H1 (cell line): ENCODE data around the gene HES4. TPM values are rescaled to one million over a fixed set of nuclear protein-coding genes. Genes with fewer than 3 reads are reported as not detected.

Experiments
- CTCF ChIA-PET: fragments of 300-600 bp; sonication (Branson Sonifier 250); formaldehyde crosslinking; loops from one replicate; lab custom pipeline; 2021; ENCODE audit not compliant: partially characterized antibody; lab: Charles Lee
- POLR2A ChIA-PET: fragments of 300-600 bp; sonication (Branson Sonifier 250); formaldehyde crosslinking; loops from one replicate; lab custom pipeline; 2021; ENCODE audit warnings: inconsistent platforms; ENCODE audit not compliant: partially characterized antibody; lab: Charles Lee
- DNase-seq, 2 experiments: peaks; one replicate each; pipeline versions ENCODE4 v3.0.0 to v3.0.0-alpha.2; 2010 to 2022; ENCODE audit warnings: low spot score in 2 of 2, low read depth in 1 of 2, mixed read lengths in 1 of 2
- FAIRE-seq: peaks from 2 replicates; lab custom pipeline; 2011; peaks lifted over from hg19 to GRCh38; lab: Jason Lieb, UNC
- H2AFZ ChIP-seq: 2 replicates; pipeline ENCODE4 v1.8.1; 2012; ENCODE audit warnings: low read length, inconsistent platforms
- H2AK5ac ChIP-seq: 2 replicates; pipeline ENCODE4 v1.6.1; 2013; ENCODE audit warnings: low read depth, low read length
- H2BK120ac ChIP-seq: replicated peaks from 2 replicates; pipeline ENCODE3; 2013; ENCODE audit warnings: low read depth, low read length, inconsistent platforms
- H2BK12ac ChIP-seq: 2 replicates; pipeline ENCODE4 v1.6.1; 2013; ENCODE audit warnings: low read depth, low read length
- H2BK15ac ChIP-seq: 2 replicates; pipeline ENCODE4 v1.6.1; 2013; ENCODE audit warnings: low read length
- H2BK20ac ChIP-seq: 2 replicates; pipeline ENCODE4 v1.6.1; 2013; ENCODE audit warnings: low read length
- H2BK5ac ChIP-seq: 2 replicates; pipeline ENCODE4 v1.6.1; 2013; ENCODE audit warnings: low read depth, low read length
- H3K14ac ChIP-seq: 2 replicates; pipeline ENCODE4 v1.6.1; 2013; ENCODE audit warnings: inconsistent platforms; ENCODE audit not compliant: insufficient read length
- H3K18ac ChIP-seq: 2 replicates; pipeline ENCODE4 v1.6.1; 2013; ENCODE audit warnings: low read length; ENCODE audit errors: extremely low read depth
- H3K23ac ChIP-seq: 2 replicates; pipeline ENCODE4 v1.6.1; 2013; ENCODE audit warnings: inconsistent platforms; ENCODE audit not compliant: insufficient read length
- H3K23me2 ChIP-seq: 2 replicates; pipeline ENCODE4 v1.6.1; 2013; ENCODE audit warnings: low read depth, low read length
- H3K27ac ChIP-seq: 2 replicates; pipeline ENCODE4 v1.6.1; 2011; ENCODE audit warnings: low read depth, low read length, inconsistent platforms
- H3K27me3 ChIP-seq, 4 experiments: replicated peaks in 1 of 4; 1 replicate in 1 of 4; 2 replicates in 3 of 4; pipeline versions ENCODE4 v1.6.1 to v1.8.1; 2011 to 2013; ENCODE audit warnings: low read length in 3 of 4, mild to moderate bottlenecking in 3 of 4, inconsistent platforms in 2 of 4, mixed read lengths in 2 of 4, moderate library complexity in 1 of 4; ENCODE audit not compliant: control insufficient read depth in 3 of 4, insufficient read depth in 3 of 4; ENCODE audit errors: extremely low read depth in 1 of 4
- H3K36me3 ChIP-seq, 4 experiments: 2 replicates each; pipeline versions ENCODE4 v1.6.1 to v1.8.1; 2011 to 2013; ENCODE audit warnings: mild to moderate bottlenecking in 4 of 4, low read length in 3 of 4, moderate library complexity in 2 of 4, control low read depth in 1 of 4, inconsistent platforms in 1 of 4; ENCODE audit not compliant: insufficient read depth in 4 of 4, control insufficient read depth in 2 of 4
- H3K4ac ChIP-seq: replicated peaks from 2 replicates; pipeline ENCODE3; 2013; ENCODE audit warnings: low read length, low read depth, mixed read lengths, inconsistent platforms; ENCODE audit not compliant: insufficient read length
- H3K4me1 ChIP-seq, 4 experiments: replicated peaks in 1 of 4; 1 replicate in 1 of 4; 2 replicates in 3 of 4; pipeline versions ENCODE4 v1.6.1 to v1.8.1; 2011 to 2013; ENCODE audit warnings: low read length in 3 of 4, inconsistent platforms in 2 of 4, mixed read lengths in 1 of 4; ENCODE audit not compliant: insufficient read depth in 4 of 4, control insufficient read depth in 3 of 4
- H3K4me2 ChIP-seq, 2 experiments: 2 replicates each; pipeline versions ENCODE4 v1.6.1 to v1.8.1; 2011 to 2013; ENCODE audit warnings: low read depth in 2 of 2, low read length in 2 of 2, control low read depth in 1 of 2, inconsistent platforms in 1 of 2, mild to moderate bottlenecking in 1 of 2; ENCODE audit not compliant: insufficient read depth in 1 of 2
- H3K4me3 ChIP-seq, 4 experiments: fragments of 200-600, 300-600 bp in 1 of 4; sonication (generic), shearing (Covaris generic), sonication (Bioruptor Twin) in 1 of 4; 2 replicates each; pipeline versions ENCODE4 v1.5.1 to v1.8.1; 2011 to 2016; ENCODE audit warnings: low read length in 4 of 4, low read depth in 3 of 4, control low read depth in 2 of 4, inconsistent platforms in 2 of 4, mild to moderate bottlenecking in 2 of 4, mixed read lengths in 1 of 4, moderate library complexity in 1 of 4; ENCODE audit not compliant: insufficient read depth in 2 of 4; ENCODE audit errors: extremely low read depth in 1 of 4
- H3K56ac ChIP-seq: replicated peaks from 2 replicates; pipeline ENCODE3; 2013; ENCODE audit warnings: low read depth, mild to moderate bottlenecking, mixed read lengths, low read length, inconsistent platforms; ENCODE audit not compliant: insufficient read length
- H3K79me1 ChIP-seq: 2 replicates; pipeline ENCODE4 v1.6.1; 2013; ENCODE audit warnings: low read depth, low read length, control low read depth
- H3K79me2 ChIP-seq, 2 experiments: 2 replicates each; pipeline versions ENCODE4 v1.6.1 to v1.8.1; 2012 to 2013; ENCODE audit warnings: low read length in 2 of 2, mild to moderate bottlenecking in 2 of 2, inconsistent platforms in 1 of 2; ENCODE audit not compliant: insufficient read depth in 2 of 2, control insufficient read depth in 1 of 2
- H3K9ac ChIP-seq, 4 experiments: replicated peaks in 1 of 4; 1 replicate in 1 of 4; 2 replicates in 3 of 4; pipeline versions ENCODE4 v1.6.1 to v1.8.1; 2011 to 2013; ENCODE audit warnings: low read depth in 3 of 4, low read length in 3 of 4, control low read depth in 2 of 4, mild to moderate bottlenecking in 2 of 4, moderate library complexity in 2 of 4, inconsistent platforms in 1 of 4; ENCODE audit errors: extremely low read depth in 1 of 4
- H3K9me3 ChIP-seq, 2 experiments: 2 replicates each; pipeline versions ENCODE4 v1.6.1 to v1.8.1; 2012 to 2013; ENCODE audit warnings: mild to moderate bottlenecking in 2 of 2, moderate library complexity in 2 of 2, control low read depth in 1 of 2, inconsistent platforms in 1 of 2, low read depth in 1 of 2, low read length in 1 of 2, mixed read lengths in 1 of 2; ENCODE audit not compliant: insufficient read depth in 2 of 2
- H4K20me1 ChIP-seq, 2 experiments: replicated peaks in 1 of 2; 2 replicates each; pipeline versions ENCODE3 to v1.8.1; 2011 to 2013; ENCODE audit warnings: inconsistent platforms in 2 of 2, low read length in 2 of 2, mild to moderate bottlenecking in 1 of 2; ENCODE audit not compliant: insufficient read depth in 2 of 2, control insufficient read depth in 1 of 2
- H4K5ac ChIP-seq: 2 replicates; pipeline ENCODE4 v1.6.1; 2013; ENCODE audit warnings: low read length, low read depth, mixed read lengths, inconsistent platforms; ENCODE audit not compliant: insufficient read length
- H4K8ac ChIP-seq: 2 replicates; pipeline ENCODE4 v1.8.0; 2013; ENCODE audit warnings: mild to moderate bottlenecking, moderate library complexity, low read length, inconsistent platforms; ENCODE audit not compliant: insufficient read depth; ENCODE audit errors: extremely low read depth
- H4K91ac ChIP-seq: replicated peaks from 2 replicates; pipeline ENCODE3; 2013; ENCODE audit warnings: low read length, mixed read lengths, inconsistent platforms; ENCODE audit not compliant: insufficient read length
- BACH1 ChIP-seq: IDR thresholded peaks from 2 replicates; pipeline ENCODE4 v1.6.1; 2012; ENCODE audit warnings: low read length, improper control_type of control experiment
- CEBPB ChIP-seq: IDR thresholded peaks from 2 replicates; pipeline ENCODE4 v1.6.1; 2012; ENCODE audit warnings: low read depth, low read length
- EZH2 ChIP-seq: fragments of 200-600 bp; sonication (generic); IDR thresholded peaks from 2 replicates; pipeline ENCODE4 v1.7.1; 2012; ENCODE audit warnings: low read depth, mild to moderate bottlenecking, moderate library complexity, low read length, inconsistent platforms; ENCODE audit not compliant: severe bottlenecking
- GTF2F1 ChIP-seq: IDR thresholded peaks from 2 replicates; pipeline ENCODE4 v1.6.1; 2012; ENCODE audit warnings: low read depth, low read length, improper control_type of control experiment, borderline replicate concordance
- KDM5A ChIP-seq: fragments of 200-600 bp; IDR thresholded peaks from 2 replicates; pipeline ENCODE4 v1.7.1; 2012; ENCODE audit warnings: mild to moderate bottlenecking, low read length, inconsistent platforms, mixed read lengths
- RAD21 ChIP-seq, 2 experiments: IDR thresholded peaks in 1 of 2; conservative IDR thresholded peaks in 1 of 2; 2 replicates each; pipeline ENCODE4 v1.6.1; 2011; ENCODE audit warnings: low read depth in 2 of 2, low read length in 2 of 2, improper control_type of control experiment in 1 of 2, inconsistent platforms in 1 of 2, mild to moderate bottlenecking in 1 of 2, moderate library complexity in 1 of 2
- SIN3A ChIP-seq, 2 experiments: IDR thresholded peaks in 1 of 2; conservative IDR thresholded peaks in 1 of 2; 2 replicates each; pipeline ENCODE4 v1.6.1; 2011 to 2012; ENCODE audit warnings: low read length in 2 of 2, improper control_type of control experiment in 1 of 2, low read depth in 1 of 2, mild to moderate bottlenecking in 1 of 2
- SP1 ChIP-seq: IDR thresholded peaks from 2 replicates; pipeline ENCODE4 v1.6.1; 2011; ENCODE audit warnings: low read depth, low read length
- USF2 ChIP-seq: IDR thresholded peaks from 2 replicates; pipeline ENCODE4 v1.6.1; 2011; ENCODE audit warnings: low read length, improper control_type of control experiment
- whole genome bisulfite sequencing, 2 experiments: shearing (Covaris generic) in 1 of 2; methylation state at CpG; one replicate each; pipeline versions ENCODE4 v1.1.6 to v1.1.7; 2013 to 2015; ENCODE audit warnings: low lambda C conversion rate in 2 of 2, mixed read lengths in 2 of 2, inconsistent platforms in 1 of 2, low coverage in 1 of 2, missing lambda C conversion rate in 1 of 2; ENCODE audit not compliant: insufficient replicate concordance in 2 of 2, insufficient coverage in 1 of 2, insufficient read length in 1 of 2; ENCODE audit errors: extremely low coverage in 1 of 2, missing lambda C conversion rate in 1 of 2; 5-methylcytosine and 5-hydroxymethylcytosine counted together
- polyA plus RNA-seq, 7 experiments: library from polyadenylated mRNA; depleted of rRNA in 3 of 7; stranded (reverse) in 5 of 7; unstranded in 2 of 7; fragments of >200 nt in 5 of 7; fragments of 200-250 nt in 2 of 7; gene quantifications; 1 replicate in 5 of 7; 2 replicates in 1 of 7; 4 replicates in 1 of 7; pipeline versions ENCODE4 v1.2.1 to v1.2.3, GENCODE V29; 2011 to 2013; ENCODE audit warnings: missing spikeins in 2 of 7, mixed read lengths in 2 of 7
- total RNA-seq: library from RNA; stranded (reverse); fragmentation: NEBNext Ultra II Directional; extraction: Animal tissue kit (Norgen Biotek cat#: 25700); gene quantifications from 2 replicates; pipeline ENCODE4 v1.2.1, GENCODE V29; 2021

HES4 gene
- total and polyA plus RNA-seq, 2 of the 8 experiments (the other 6 are each of a cell fraction or from before 2014, with no cell fraction given): 2.8 to 3.5 TPM

DNA sequence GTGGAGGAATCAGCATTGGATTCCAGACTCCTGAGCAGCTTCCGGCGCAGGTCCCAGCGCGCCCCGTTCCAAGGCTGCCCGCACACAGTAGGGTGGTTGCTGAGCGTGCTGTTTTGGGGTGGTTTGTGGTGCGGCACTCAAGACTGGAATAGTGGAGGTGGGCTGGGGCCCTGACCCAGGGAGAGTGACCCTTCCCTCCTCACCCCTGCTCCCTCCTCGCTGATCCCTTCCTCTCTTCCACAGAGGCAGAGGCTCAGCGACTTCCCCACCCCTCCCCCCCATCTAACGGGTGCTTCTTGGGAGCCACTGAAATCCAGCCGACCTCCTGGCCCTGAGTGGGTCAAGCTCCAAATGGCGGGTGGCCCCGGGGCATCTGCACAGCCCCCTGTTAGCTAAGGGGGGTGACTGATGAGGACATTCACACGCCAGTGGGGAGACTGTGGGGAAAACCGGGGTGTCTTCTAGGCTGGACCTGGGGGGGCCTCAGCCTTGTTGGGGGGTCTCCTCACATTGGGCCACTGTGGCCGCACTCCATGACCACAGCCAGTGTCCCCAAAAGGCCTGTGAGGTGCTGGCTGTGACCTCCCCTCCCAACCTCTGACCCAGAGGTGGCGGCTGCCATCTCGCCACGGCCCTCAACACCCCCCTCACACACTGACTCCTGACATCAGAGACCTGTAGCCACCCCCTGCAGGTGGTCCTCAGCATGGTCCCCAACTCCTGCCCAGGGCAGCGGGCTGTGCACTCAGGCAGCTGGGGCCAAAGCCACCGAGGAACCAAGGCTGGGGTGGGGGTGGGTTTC lies 3.9 kb upstream of the HES4 start:
- no peak for DNase-seq
- H3K23me2 ChIP-seq: peaks cover 11% of the 10 kb centered on the region; the same call in 1 of the 2 replicates
- peaks cover 0 to 9% (median 0%) of the 10 kb centered on the region in 4 experiments; a peak in 1 of 8 replicates for H3K36me3 ChIP-seq
- H2BK15ac ChIP-seq: no peak overlapping the region
- no peak overlapping the region for H4K8ac ChIP-seq
- H2AK5ac ChIP-seq: no peak overlapping the region
- no peaks in the 10 kb centered on the region; a peak in 1 of 4 replicates for H3K9me3 ChIP-seq
- no peak overlapping the region for H3K4me3 ChIP-seq
- no peak overlapping the region for H3K9ac ChIP-seq
- H4K20me1 ChIP-seq: peaks cover 0 to 3% of the 10 kb centered on the region in 2 experiments
- peaks cover 0 to 33% (median 14%) of the 10 kb centered on the region in 4 experiments; a peak in 5 of 7 replicates for H3K4me1 ChIP-seq
- H2BK5ac ChIP-seq: no peak overlapping the region
- H3K79me1 ChIP-seq: no peaks in the 10 kb centered on the region
- H3K14ac ChIP-seq: no peak overlapping the region
- H3K79me2 ChIP-seq: no peaks in the 10 kb centered on the region
- H2AFZ ChIP-seq: no peak overlapping the region
- H3K4me2 ChIP-seq: no peak overlapping the region
- ChIA-PET POLR2A (interaction anchor here (0.8 to 4.2 kb wide), 5 partner anchors 10 to 64 kb away, joined by 3 to 40 read pairs (median 3); partner anchors contain the start of gene ISG15), CTCF (interaction anchor here (1.0 to 4.7 kb wide), 11 partner anchors 9 to 94 kb away, joined by 3 to 60 read pairs (median 6); partner anchors contain the start of genes ISG15 and PERM1)
- no peak overlapping the region for H3K27ac ChIP-seq
- H4K5ac ChIP-seq: no peak overlapping the region
- peaks cover 27 to 62% (median 42%) of the 10 kb centered on the region in 4 experiments for H3K27me3 ChIP-seq
- H3K18ac ChIP-seq: no peak overlapping the region
- no peak for TF ChIP-seq CEBPB
- TF ChIP-seq BACH1: no peak
- no peak for TF ChIP-seq EZH2
- TF ChIP-seq SP1: no peak
- no peak for TF ChIP-seq GTF2F1
- no peak for TF ChIP-seq KDM5A
- TF ChIP-seq USF2: no peak
- TF ChIP-seq RAD21 (IDR thresholded peaks at IDR 0.05 in 1 of 2, conservative IDR thresholded peaks at IDR 0.05 in 1 of 2; ENCODE audit: low read depth in 2 of 2, low read length in 2 of 2): no peak
- no peak for TF ChIP-seq SIN3A (conservative IDR thresholded peaks at IDR 0.05 in 1 of 2, IDR thresholded peaks at IDR 0.05 in 1 of 2; ENCODE audit: low read depth in 1 of 2, low read length in 2 of 2)
- 0 out of 2 replicates have a peak overlapping the region, but pooled peaks have one; percentile 27 for H2BK12ac ChIP-seq
- H3K4ac ChIP-seq: no peak overlapping the region
- FAIRE-seq: no peak
- H2BK120ac ChIP-seq: no peak overlapping the region
- H4K91ac ChIP-seq: no peak overlapping the region
- H3K56ac ChIP-seq: no peak overlapping the region
- no peak overlapping the region for H3K23ac ChIP-seq
- 85% methylated on average over 19 of the region's 22 CpGs; no CpG with 5 or more reads in 1 of the 2 experiments for WGBS, 2 experiments
- H2BK20ac ChIP-seq: no peak overlapping the region
